ENCODE results near the gene SEBOX.

The SEBOX gene

DNA sequence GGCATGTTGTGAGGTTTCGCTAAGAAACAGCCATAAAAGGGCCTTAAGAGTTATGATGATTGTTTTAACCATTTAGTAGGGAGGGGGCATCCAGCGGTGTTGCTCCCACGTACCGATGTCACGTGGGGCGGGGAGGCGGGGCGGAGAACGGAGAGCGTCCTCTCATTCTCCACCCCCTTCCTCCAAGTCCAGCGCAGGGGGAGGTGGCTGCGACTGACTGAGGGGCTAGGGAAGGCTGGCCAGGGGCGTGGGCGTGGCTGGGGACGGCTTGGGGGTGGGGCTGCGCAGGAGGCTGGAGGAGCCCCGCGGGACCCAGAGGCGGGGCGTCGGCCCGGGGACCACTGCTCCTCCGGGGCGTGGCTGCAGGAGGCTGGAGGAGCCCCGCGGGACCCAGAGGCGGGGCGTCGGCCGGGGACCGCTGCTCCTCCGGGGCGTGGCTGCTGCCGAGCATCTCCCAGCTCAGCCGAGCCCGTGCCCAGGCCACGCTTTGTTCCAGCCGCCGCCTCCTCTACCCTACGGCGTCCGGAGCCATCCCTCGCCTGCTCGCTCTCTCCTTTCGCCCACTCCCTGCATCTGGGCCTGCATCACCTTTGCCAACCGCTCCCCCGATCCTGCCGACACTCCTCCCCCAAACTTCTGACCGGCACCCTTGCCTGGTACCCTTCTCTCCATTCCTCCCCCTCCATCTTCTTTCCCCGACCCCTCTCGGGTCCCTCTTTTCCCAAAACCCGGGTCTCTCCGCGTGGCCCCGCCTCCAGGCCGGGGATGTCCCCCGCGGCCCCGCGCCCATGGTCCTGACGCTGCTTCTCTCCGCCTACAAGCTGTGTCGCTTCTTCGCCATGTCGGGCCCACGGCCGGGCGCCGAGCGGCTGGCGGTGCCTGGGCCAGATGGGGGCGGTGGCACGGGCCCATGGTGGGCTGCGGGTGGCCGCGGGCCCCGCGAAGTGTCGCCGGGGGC is 6.5 kb upstream of the SEBOX start, which contains the start of gene SARM1 (continued):
- TF ChIP-seq ZNF366 (tag by site-specific recombination; conservative IDR thresholded peaks at IDR 0.05) (peak; percentile 95), ZNF654 (tag by site-specific recombination; IDR thresholded peaks at IDR 0.05; ENCODE audit: low read depth) (no peak), ZNF202 (tag by site-specific recombination; IDR thresholded peaks at IDR 0.05; ENCODE audit: borderline replicate concordance) (no peak), SETDB1 (IDR thresholded peaks at IDR 0.05; ENCODE audit: insufficient read length, low read length) (no peak), ZNF623 (tag by site-specific recombination; IDR thresholded peaks at IDR 0.05) (no peak), ZNF776 (tag by site-specific recombination; IDR thresholded peaks at IDR 0.05; ENCODE audit: borderline replicate concordance) (no peak), ZNF112 (tag by site-specific recombination; IDR thresholded peaks at IDR 0.05) (no peak), BCL11A (tag by site-specific recombination; IDR thresholded peaks at IDR 0.05; ENCODE audit: low read depth) (no peak), ZNF19 (tag by site-specific recombination; IDR thresholded peaks at IDR 0.05; ENCODE audit: low read depth) (no peak), SCRT1 (tag by site-specific recombination; IDR thresholded peaks at IDR 0.05; ENCODE audit: borderline replicate concordance) (no peak), GLI2 (tag by site-specific recombination; IDR thresholded peaks at IDR 0.05; ENCODE audit: borderline replicate concordance, low read depth) (no peak), ZBTB26 (tag by site-specific recombination; optimal IDR thresholded peaks at IDR 0.05) (peak; percentile 93), ZNF610 (tag by site-specific recombination; IDR thresholded peaks at IDR 0.05; ENCODE audit: borderline replicate concordance) (no peak), KLF1 (tag by site-specific recombination; IDR thresholded peaks at IDR 0.05) (peak; percentile 96), ZNF692 (tag by site-specific recombination; IDR thresholded peaks at IDR 0.05) (peak; percentile 60; the same call in 1 of the 2 replicates), ZNF501 (tag by site-specific recombination; IDR thresholded peaks at IDR 0.05) (peak; percentile 83), ZNF660 (tag by site-specific recombination; IDR thresholded peaks at IDR 0.05) (no peak), ZNF645 (tag by site-specific recombination; IDR thresholded peaks at IDR 0.05) (peak; percentile 80; the same call in 1 of the 2 replicates), ZSCAN23 (tag by site-specific recombination; IDR thresholded peaks at IDR 0.05) (peak; percentile 72; the same call in 1 of the 2 replicates), ZNF416 (tag by site-specific recombination; IDR thresholded peaks at IDR 0.05) (no peak)
- TF ChIP-seq, protein P1, sequence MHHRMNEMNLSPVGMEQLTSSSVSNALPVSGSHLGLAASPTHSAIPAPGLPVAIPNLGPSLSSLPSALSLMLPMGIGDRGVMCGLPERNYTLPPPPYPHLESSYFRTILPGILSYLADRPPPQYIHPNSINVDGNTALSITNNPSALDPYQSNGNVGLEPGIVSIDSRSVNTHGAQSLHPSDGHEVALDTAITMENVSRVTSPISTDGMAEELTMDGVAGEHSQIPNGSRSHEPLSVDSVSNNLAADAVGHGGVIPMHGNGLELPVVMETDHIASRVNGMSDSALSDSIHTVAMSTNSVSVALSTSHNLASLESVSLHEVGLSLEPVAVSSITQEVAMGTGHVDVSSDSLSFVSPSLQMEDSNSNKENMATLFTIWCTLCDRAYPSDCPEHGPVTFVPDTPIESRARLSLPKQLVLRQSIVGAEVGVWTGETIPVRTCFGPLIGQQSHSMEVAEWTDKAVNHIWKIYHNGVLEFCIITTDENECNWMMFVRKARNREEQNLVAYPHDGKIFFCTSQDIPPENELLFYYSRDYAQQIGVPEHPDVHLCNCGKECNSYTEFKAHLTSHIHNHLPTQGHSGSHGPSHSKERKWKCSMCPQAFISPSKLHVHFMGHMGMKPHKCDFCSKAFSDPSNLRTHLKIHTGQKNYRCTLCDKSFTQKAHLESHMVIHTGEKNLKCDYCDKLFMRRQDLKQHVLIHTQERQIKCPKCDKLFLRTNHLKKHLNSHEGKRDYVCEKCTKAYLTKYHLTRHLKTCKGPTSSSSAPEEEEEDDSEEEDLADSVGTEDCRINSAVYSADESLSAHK (tag by site-specific recombination; IDR thresholded peaks at IDR 0.05), result 0 out of 2 replicates have a peak, but pooled peaks have one; percentile 13
- TF ChIP-seq, protein P2, sequence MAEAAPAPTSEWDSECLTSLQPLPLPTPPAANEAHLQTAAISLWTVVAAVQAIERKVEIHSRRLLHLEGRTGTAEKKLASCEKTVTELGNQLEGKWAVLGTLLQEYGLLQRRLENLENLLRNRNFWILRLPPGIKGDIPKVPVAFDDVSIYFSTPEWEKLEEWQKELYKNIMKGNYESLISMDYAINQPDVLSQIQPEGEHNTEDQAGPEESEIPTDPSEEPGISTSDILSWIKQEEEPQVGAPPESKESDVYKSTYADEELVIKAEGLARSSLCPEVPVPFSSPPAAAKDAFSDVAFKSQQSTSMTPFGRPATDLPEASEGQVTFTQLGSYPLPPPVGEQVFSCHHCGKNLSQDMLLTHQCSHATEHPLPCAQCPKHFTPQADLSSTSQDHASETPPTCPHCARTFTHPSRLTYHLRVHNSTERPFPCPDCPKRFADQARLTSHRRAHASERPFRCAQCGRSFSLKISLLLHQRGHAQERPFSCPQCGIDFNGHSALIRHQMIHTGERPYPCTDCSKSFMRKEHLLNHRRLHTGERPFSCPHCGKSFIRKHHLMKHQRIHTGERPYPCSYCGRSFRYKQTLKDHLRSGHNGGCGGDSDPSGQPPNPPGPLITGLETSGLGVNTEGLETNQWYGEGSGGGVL (tag by site-specific recombination; IDR thresholded peaks at IDR 0.05), result peak; percentile 74
- TF ChIP-seq, protein P3, sequence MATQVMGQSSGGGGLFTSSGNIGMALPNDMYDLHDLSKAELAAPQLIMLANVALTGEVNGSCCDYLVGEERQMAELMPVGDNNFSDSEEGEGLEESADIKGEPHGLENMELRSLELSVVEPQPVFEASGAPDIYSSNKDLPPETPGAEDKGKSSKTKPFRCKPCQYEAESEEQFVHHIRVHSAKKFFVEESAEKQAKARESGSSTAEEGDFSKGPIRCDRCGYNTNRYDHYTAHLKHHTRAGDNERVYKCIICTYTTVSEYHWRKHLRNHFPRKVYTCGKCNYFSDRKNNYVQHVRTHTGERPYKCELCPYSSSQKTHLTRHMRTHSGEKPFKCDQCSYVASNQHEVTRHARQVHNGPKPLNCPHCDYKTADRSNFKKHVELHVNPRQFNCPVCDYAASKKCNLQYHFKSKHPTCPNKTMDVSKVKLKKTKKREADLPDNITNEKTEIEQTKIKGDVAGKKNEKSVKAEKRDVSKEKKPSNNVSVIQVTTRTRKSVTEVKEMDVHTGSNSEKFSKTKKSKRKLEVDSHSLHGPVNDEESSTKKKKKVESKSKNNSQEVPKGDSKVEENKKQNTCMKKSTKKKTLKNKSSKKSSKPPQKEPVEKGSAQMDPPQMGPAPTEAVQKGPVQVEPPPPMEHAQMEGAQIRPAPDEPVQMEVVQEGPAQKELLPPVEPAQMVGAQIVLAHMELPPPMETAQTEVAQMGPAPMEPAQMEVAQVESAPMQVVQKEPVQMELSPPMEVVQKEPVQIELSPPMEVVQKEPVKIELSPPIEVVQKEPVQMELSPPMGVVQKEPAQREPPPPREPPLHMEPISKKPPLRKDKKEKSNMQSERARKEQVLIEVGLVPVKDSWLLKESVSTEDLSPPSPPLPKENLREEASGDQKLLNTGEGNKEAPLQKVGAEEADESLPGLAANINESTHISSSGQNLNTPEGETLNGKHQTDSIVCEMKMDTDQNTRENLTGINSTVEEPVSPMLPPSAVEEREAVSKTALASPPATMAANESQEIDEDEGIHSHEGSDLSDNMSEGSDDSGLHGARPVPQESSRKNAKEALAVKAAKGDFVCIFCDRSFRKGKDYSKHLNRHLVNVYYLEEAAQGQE (tag by site-specific recombination; IDR thresholded peaks at IDR 0.05), result peak; percentile 54; the same call in 1 of the 2 replicates

All from HEK293 (cell line).